ENCODE measurements around the gene ACOXL.

The ACOXL gene

GRCh38 chr2:111007757-111008688 lies 275.6 kb downstream of the ACOXL start:
- Histone ChIP-seq H3K4me1 (ENCODE audit: control insufficient read depth, insufficient read depth, low read length) (no peaks in the 10 kb centered on the region), H3K4me3 (ENCODE audit: low read length) (no peak overlapping the region), H3K36me3 (ENCODE audit: control insufficient read depth, insufficient read depth, low read length) (no peaks in the 10 kb centered on the region), H3K9me3 (ENCODE audit: control insufficient read depth, low read length) (no peaks in the 10 kb centered on the region), H3K27me3 (ENCODE audit: control insufficient read depth, insufficient read depth, low read length) (no peaks in the 10 kb centered on the region), H3K9ac (ENCODE audit: low read length) (no peak overlapping the region)

DNA sequence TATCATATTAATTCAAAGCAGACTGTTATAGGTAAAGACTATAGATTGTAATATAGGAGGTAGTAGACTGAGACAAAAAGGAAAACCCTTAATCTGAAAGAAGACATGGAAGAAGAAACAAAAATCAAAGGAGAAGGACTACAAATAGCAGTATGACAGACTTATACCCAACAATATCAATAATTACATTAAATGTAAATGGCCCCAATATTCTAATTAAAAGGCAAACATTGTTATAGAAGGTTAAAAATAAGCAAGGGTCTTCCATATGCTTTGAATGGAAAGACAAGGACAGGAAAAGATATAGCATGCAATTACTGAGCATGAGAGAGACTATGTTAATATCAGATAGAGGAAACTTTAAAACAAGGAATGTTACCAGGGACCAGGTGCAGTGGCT lies 278.8 kb downstream of the ACOXL start:
- H3K9me3 ChIP-seq (ENCODE audit: control insufficient read depth, low read length) = no peaks in the 10 kb centered on the region
- no peaks in the 10 kb centered on the region for H3K4me1 ChIP-seq (ENCODE audit: control insufficient read depth, insufficient read depth, low read length)
- H3K36me3 ChIP-seq (ENCODE audit: control insufficient read depth, insufficient read depth, low read length) = no peaks in the 10 kb centered on the region
- H3K4me3 ChIP-seq (ENCODE audit: low read length) = no peak overlapping the region
- no peak overlapping the region for H3K9ac ChIP-seq (ENCODE audit: low read length)
- H3K27me3 ChIP-seq (ENCODE audit: control insufficient read depth, insufficient read depth, low read length) = no peaks in the 10 kb centered on the region

DNA sequence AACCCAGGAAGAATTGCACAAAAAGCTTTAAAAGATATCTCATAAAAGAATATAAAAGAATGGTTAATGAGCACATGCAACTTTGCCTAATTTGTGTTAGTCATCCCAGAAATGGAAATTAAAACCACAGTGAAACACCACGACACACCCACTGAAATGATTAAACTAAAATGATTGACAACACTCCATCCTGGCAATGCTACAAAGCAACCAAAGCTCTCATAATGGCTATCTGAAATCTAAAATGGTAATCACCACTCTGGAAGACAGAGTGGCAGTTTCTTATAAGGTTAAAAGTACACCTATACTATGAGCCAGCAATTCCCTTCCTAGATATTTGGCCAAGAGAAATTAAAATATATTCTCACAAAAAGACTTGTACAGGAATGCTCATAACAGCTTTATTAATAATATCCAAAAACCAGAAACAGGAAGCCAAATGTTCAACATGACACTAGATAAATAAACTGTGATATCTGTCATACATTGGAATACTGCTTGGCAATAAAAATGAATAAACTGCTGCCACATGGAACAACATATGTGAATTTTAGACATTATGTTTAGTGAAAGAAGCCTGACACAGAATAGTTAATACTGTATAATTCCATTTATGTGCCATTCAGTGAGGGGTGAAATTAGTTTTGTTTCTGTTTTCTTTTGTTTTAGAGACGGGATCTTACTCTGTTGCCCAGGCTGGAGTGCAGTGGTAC lies 283.1 kb downstream of the ACOXL start:
- no peak overlapping the region for H3K4me3 ChIP-seq (ENCODE audit: low read length)
- no peaks in the 10 kb centered on the region for H3K27me3 ChIP-seq (ENCODE audit: control insufficient read depth, insufficient read depth, low read length)
- H3K4me1 ChIP-seq (ENCODE audit: control insufficient read depth, insufficient read depth, low read length) = no peaks in the 10 kb centered on the region
- H3K9ac ChIP-seq (ENCODE audit: low read length) = no peak overlapping the region
- no peaks in the 10 kb centered on the region for H3K9me3 ChIP-seq (ENCODE audit: control insufficient read depth, low read length)
- H3K36me3 ChIP-seq (ENCODE audit: control insufficient read depth, insufficient read depth, low read length) = no peaks in the 10 kb centered on the region

DNA sequence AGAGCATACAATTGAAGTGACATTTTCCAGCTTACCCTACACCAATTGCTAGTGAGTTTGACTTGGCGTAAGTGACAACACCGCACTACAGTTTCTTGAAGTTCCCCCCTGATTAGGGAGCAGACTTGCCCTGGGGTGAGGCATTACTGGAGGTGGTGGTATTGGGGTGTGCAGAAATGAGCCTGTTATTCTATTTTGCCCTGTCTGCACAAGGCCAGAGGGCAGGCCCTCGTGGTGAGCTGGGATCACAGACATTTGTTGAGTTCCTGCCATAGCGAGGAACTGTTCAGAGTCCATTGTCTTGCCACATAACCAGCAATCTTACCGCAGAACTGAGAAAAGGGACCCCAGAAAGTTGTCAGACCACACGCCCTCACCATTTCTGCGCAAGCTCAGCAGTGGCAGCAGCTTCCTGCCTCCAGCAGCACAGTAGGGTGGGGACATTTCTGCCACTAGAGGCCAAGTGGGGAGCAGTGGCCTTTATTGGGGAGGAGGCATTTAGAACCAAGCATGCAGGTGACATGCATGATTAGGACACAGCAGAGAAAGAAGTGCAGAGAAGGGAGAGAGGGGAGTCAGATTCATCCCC lies 284.8 kb downstream of the ACOXL start:
- no peaks in the 10 kb centered on the region for H3K27me3 ChIP-seq (ENCODE audit: control insufficient read depth, insufficient read depth, low read length)
- H3K9me3 ChIP-seq (ENCODE audit: control insufficient read depth, low read length) = no peaks in the 10 kb centered on the region
- no peak overlapping the region for H3K4me3 ChIP-seq (ENCODE audit: low read length)
- no peaks in the 10 kb centered on the region for H3K4me1 ChIP-seq (ENCODE audit: control insufficient read depth, insufficient read depth, low read length)
- H3K36me3 ChIP-seq (ENCODE audit: control insufficient read depth, insufficient read depth, low read length) = no peaks in the 10 kb centered on the region
- no peak overlapping the region for H3K9ac ChIP-seq (ENCODE audit: low read length)

DNA sequence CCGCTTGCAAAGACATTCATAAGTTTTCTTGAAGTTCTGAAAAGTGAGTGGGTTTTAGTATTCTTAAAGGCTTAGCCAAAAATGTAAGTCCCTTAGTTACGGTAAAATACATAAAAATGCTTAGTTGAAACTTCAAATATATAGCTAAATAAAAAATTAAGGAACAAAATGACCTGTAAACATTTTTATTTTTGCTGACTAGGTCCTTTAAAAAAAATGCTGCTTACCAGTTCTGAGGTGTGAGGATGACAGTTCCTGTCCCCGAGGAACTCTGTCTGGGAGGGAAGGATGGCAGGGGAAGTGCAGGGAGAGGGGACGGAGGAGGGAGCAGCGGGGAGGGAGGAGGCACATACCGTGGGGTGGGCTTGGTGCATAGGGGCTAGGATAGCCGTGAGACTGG lies 285.5 kb downstream of the ACOXL start:
- Histone ChIP-seq H3K4me1 (ENCODE audit: control insufficient read depth, insufficient read depth, low read length) (no peaks in the 10 kb centered on the region), H3K4me3 (ENCODE audit: low read length) (no peak overlapping the region), H3K9me3 (ENCODE audit: control insufficient read depth, low read length) (no peaks in the 10 kb centered on the region), H3K9ac (ENCODE audit: low read length) (no peak overlapping the region), H3K36me3 (ENCODE audit: control insufficient read depth, insufficient read depth, low read length) (no peaks in the 10 kb centered on the region), H3K27me3 (ENCODE audit: control insufficient read depth, insufficient read depth, low read length) (no peaks in the 10 kb centered on the region)

- Histone ChIP-seq H3K4me3 (ENCODE audit: low read length) (no peak overlapping the region), H3K9ac (ENCODE audit: low read length) (no peak overlapping the region), H3K36me3 (ENCODE audit: control insufficient read depth, insufficient read depth, low read length) (no peaks in the 10 kb centered on the region), H3K27me3 (ENCODE audit: control insufficient read depth, insufficient read depth, low read length) (no peaks in the 10 kb centered on the region), H3K4me1 (ENCODE audit: control insufficient read depth, insufficient read depth, low read length) (no peaks in the 10 kb centered on the region), H3K9me3 (ENCODE audit: control insufficient read depth, low read length) (no peaks in the 10 kb centered on the region)
Measured at GRCh38 chr2:111019381-111019780, 287.0 kb downstream of the ACOXL start.

DNA sequence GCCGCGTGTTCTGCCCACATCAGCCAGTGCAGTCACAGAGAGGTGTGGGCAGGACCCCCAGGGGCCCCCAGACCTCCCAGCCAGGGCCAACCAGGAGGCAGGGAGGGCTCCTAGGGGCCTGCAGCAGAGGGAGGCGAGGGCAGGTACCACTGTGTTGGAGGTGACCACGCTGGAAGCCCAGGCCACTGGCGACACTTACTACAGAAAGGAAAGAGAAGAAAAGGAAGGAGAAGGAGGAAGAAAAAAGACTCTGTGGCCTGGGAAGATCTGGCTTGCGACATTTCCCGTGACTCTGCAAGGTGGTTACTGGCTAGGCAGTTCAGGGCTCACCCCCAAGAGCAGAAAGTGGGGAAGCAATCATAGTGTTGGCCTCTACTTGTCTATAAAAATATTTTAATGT lies 290.3 kb downstream of the ACOXL start:
- Histone ChIP-seq H3K4me3 (ENCODE audit: low read length) (no peak overlapping the region), H3K9ac (ENCODE audit: low read length) (no peak overlapping the region), H3K4me1 (ENCODE audit: control insufficient read depth, insufficient read depth, low read length) (no peaks in the 10 kb centered on the region), H3K36me3 (ENCODE audit: control insufficient read depth, insufficient read depth, low read length) (no peaks in the 10 kb centered on the region), H3K9me3 (ENCODE audit: control insufficient read depth, low read length) (no peaks in the 10 kb centered on the region), H3K27me3 (ENCODE audit: control insufficient read depth, insufficient read depth, low read length) (no peaks in the 10 kb centered on the region)

- Histone ChIP-seq H3K36me3 (ENCODE audit: control insufficient read depth, insufficient read depth, low read length) (no peaks in the 10 kb centered on the region), H3K4me3 (ENCODE audit: low read length) (no peak overlapping the region), H3K9me3 (ENCODE audit: control insufficient read depth, low read length) (no peaks in the 10 kb centered on the region), H3K27me3 (ENCODE audit: control insufficient read depth, insufficient read depth, low read length) (no peaks in the 10 kb centered on the region), H3K9ac (ENCODE audit: low read length) (no peak overlapping the region), H3K4me1 (ENCODE audit: control insufficient read depth, insufficient read depth, low read length) (peaks cover 4% of the 10 kb centered on the region)
Measured at GRCh38 chr2:111024496-111024895, 292.1 kb downstream of the ACOXL start.

GRCh38 chr2:111025288-111025687 lies 292.9 kb downstream of the ACOXL start:
- H3K36me3 ChIP-seq (ENCODE audit: control insufficient read depth, insufficient read depth, low read length) = no peaks in the 10 kb centered on the region
- no peak overlapping the region for H3K4me3 ChIP-seq (ENCODE audit: low read length)
- H3K27me3 ChIP-seq (ENCODE audit: control insufficient read depth, insufficient read depth, low read length) = no peaks in the 10 kb centered on the region
- H3K4me1 ChIP-seq (ENCODE audit: control insufficient read depth, insufficient read depth, low read length) = peaks cover 11% of the 10 kb centered on the region
- no peak overlapping the region for H3K9ac ChIP-seq (ENCODE audit: low read length)
- H3K9me3 ChIP-seq (ENCODE audit: control insufficient read depth, low read length) = no peaks in the 10 kb centered on the region

DNA sequence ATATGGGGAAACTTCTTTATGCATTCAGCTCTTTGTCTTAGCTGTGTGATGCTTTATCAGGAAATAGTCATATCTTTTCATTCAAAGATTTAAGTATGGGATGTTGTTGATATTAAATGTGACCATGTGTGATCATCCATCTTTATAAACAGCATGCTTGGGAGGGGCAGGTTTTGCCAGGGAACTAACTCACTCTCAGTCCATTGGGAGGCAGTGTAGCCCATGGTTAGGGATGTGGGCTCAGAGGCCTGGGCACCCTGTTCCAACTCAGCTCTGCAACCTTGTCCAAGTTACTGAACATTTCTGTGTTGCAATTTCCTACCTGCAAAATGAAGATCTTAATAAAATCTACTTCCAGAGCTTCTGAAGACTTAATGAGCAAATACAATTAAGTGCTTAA lies 296.3 kb downstream of the ACOXL start:
- Histone ChIP-seq H3K4me3 (ENCODE audit: low read length) (no peak overlapping the region), H3K4me1 (ENCODE audit: control insufficient read depth, insufficient read depth, low read length) (peaks cover 45% of the 10 kb centered on the region), H3K9ac (ENCODE audit: low read length) (no peak overlapping the region), H3K9me3 (ENCODE audit: control insufficient read depth, low read length) (no peaks in the 10 kb centered on the region), H3K27me3 (ENCODE audit: control insufficient read depth, insufficient read depth, low read length) (no peaks in the 10 kb centered on the region), H3K36me3 (ENCODE audit: control insufficient read depth, insufficient read depth, low read length) (no peaks in the 10 kb centered on the region)

DNA sequence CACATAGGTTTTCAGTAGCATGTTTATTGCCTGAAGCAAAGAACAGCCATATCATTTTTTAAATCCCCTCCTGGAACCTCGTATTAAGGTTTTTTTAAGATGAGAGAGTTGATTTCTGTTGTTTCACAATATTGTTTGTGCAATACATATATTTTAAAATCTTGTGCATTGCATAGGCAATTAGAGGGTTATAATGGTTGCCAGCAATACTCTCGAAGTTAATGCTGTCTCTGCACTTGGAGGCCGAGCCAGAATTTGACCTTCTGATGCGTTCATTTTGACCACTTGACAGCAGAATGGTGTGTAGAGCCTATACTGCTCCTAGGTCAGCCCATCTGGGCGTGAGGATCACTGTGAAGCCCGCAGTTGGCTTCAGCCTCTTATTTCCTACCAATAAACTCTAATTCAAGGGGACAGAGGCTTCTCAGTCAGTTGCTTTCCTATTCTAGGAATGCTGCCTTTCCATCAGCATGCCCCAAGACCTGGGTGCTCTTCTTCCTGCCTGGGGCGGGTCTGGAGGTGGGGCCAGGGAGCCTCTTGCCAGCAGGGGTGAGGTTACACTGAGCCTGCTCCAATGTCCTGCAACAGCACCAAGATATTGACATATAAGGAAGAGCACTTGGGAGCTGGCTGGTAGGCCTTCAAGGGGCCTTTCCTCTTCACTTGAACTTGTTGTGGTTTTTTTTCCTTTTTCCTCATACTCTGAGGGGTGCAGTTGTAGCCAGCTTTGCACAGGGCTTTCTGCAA lies 297.0 kb downstream of the ACOXL start:
- Histone ChIP-seq H3K9ac (ENCODE audit: low read length) (no peak overlapping the region), H3K4me1 (ENCODE audit: control insufficient read depth, insufficient read depth, low read length) (peaks cover 52% of the 10 kb centered on the region), H3K36me3 (ENCODE audit: control insufficient read depth, insufficient read depth, low read length) (no peaks in the 10 kb centered on the region), H3K4me3 (ENCODE audit: low read length) (no peak overlapping the region), H3K9me3 (ENCODE audit: control insufficient read depth, low read length) (no peaks in the 10 kb centered on the region), H3K27me3 (ENCODE audit: control insufficient read depth, insufficient read depth, low read length) (no peaks in the 10 kb centered on the region)
